NCI-H526 (cell line): Measurements from ENCODE around the gene AK4.

ENCODE experiments used
- DNase-seq, 2 experiments: peaks; one replicate each; lab custom pipeline; 2025; lab: John Stamatoyannopoulos, UW

The AK4 gene

GRCh38 chr1:65250826-65251225 is 102.8 kb downstream of the AK4 start:
- DNase-seq = no peak

GRCh38 chr1:65253800-65254319 is 105.9 kb downstream of the AK4 start:
- DNase-seq = no peak

GRCh38 chr1:65254320-65255034 is 106.5 kb downstream of the AK4 start:
- peak; percentile 53 to 95 for DNase-seq

GRCh38 chr1:65255035-65255655 is 107.1 kb downstream of the AK4 start:
- peak; percentile 54 to 68 for DNase-seq

GRCh38 chr1:65255656-65256050 is 107.7 kb downstream of the AK4 start:
- peak in 1 of 2 experiments; percentile 59 for DNase-seq

GRCh38 chr1:65256860-65257708 is 109.1 kb downstream of the AK4 start:
- DNase-seq = peak in 1 of 2 experiments; percentile 10

- no peak for DNase-seq
Observed at GRCh38 chr1:65258106-65258505, 110.1 kb downstream of the AK4 start.

GRCh38 chr1:65259816-65260215 is 111.8 kb downstream of the AK4 start:
- DNase-seq = peak in 1 of 2 experiments; percentile 61

GRCh38 chr1:65260851-65261473 is 113.0 kb downstream of the AK4 start:
- DNase-seq = no peak

- DNase-seq = no peak
Observed at GRCh38 chr1:65263286-65263685, 115.3 kb downstream of the AK4 start.

GRCh38 chr1:65264197-65264929 is 116.4 kb downstream of the AK4 start:
- peak; percentile 91 to 96 for DNase-seq

- peak in 1 of 2 experiments; percentile 75 for DNase-seq
Observed at GRCh38 chr1:65265296-65265650, 117.3 kb downstream of the AK4 start.

- peak; percentile 41 to 86 for DNase-seq
Observed at GRCh38 chr1:65265651-65266351, 117.8 kb downstream of the AK4 start.

- no peak for DNase-seq
Observed at GRCh38 chr1:65266476-65266875, 118.5 kb downstream of the AK4 start.

GRCh38 chr1:65267271-65267670 is 119.3 kb downstream of the AK4 start:
- DNase-seq = no peak

GRCh38 chr1:65267683-65268082 is 119.7 kb downstream of the AK4 start:
- peak in 1 of 2 experiments; percentile 8 for DNase-seq

- DNase-seq = no peak
Observed at GRCh38 chr1:65269612-65270011, 121.6 kb downstream of the AK4 start.

- no peak for DNase-seq
Observed at GRCh38 chr1:65276197-65276939, 128.4 kb downstream of the AK4 start.

GRCh38 chr1:65277605-65278347 is 129.8 kb downstream of the AK4 start:
- no peak for DNase-seq
